Astrocyte (in vitro differentiated cells and primary cell): ENCODE measurements around the gene TRPM3. TPM values are rescaled to one million over a fixed set of nuclear protein-coding genes. Genes with fewer than 3 reads are reported as not detected.

ENCODE experiments used
- DNase-seq: peaks from one replicate; pipeline ENCODE4 v3.0.0-alpha.2; 2010; ENCODE audit warnings: low read depth
- FAIRE-seq: peaks from 2 replicates; lab custom pipeline; 2011; peaks lifted over from hg19 to GRCh38; lab: Jason Lieb, UNC
- H2AFZ ChIP-seq: 2 replicates; pipeline ENCODE4 v1.6.0; 2012; ENCODE audit warnings: low read depth, low read length, inconsistent platforms
- H3K27ac ChIP-seq: 2 replicates; pipeline ENCODE4 v1.5.1; 2011; ENCODE audit warnings: low read depth, low read length, inconsistent platforms
- H3K27me3 ChIP-seq: 2 replicates; pipeline ENCODE4 v1.6.0; 2011; ENCODE audit warnings: low read length, inconsistent platforms; ENCODE audit not compliant: insufficient read depth
- H3K36me3 ChIP-seq: 2 replicates; pipeline ENCODE4 v1.5.1; 2011; ENCODE audit warnings: low read length, inconsistent platforms; ENCODE audit not compliant: insufficient read depth
- H3K4me1 ChIP-seq: 2 replicates; pipeline ENCODE4 v1.5.1; 2011; ENCODE audit warnings: low read length, inconsistent platforms; ENCODE audit not compliant: insufficient read depth
- H3K4me2 ChIP-seq: 2 replicates; pipeline ENCODE4 v1.6.0; 2012; ENCODE audit warnings: low read length, inconsistent platforms
- H3K4me3 ChIP-seq: 2 replicates; pipeline ENCODE4 v1.5.1; 2011; ENCODE audit warnings: low read depth, mild to moderate bottlenecking, low read length, inconsistent platforms; ENCODE audit not compliant: insufficient read depth
- H3K79me2 ChIP-seq: 2 replicates; pipeline ENCODE4 v1.6.0; 2012; ENCODE audit warnings: mild to moderate bottlenecking, low read length, inconsistent platforms; ENCODE audit not compliant: insufficient read depth
- H3K9ac ChIP-seq: 2 replicates; pipeline ENCODE4 v1.6.0; 2012; ENCODE audit warnings: mild to moderate bottlenecking, low read length, inconsistent platforms
- H3K9me3 ChIP-seq: 2 replicates; pipeline ENCODE4 v1.5.1; 2012; ENCODE audit warnings: low read depth, mild to moderate bottlenecking, low read length, inconsistent platforms; ENCODE audit not compliant: insufficient read depth
- H4K20me1 ChIP-seq: 2 replicates; pipeline ENCODE4 v1.6.0; 2012; ENCODE audit warnings: low read length, inconsistent platforms; ENCODE audit not compliant: insufficient read depth
- H3K27ac Mint-ChIP-seq: one replicate; pipeline ENCODE4 v1.8.0; 2021; ENCODE audit warnings: mild to moderate bottlenecking, mixed read lengths; ENCODE audit not compliant: unreplicated experiment
- H3K27me3 Mint-ChIP-seq: one replicate; pipeline ENCODE4 v1.8.0; 2021; ENCODE audit warnings: low read depth, mixed read lengths; ENCODE audit not compliant: unreplicated experiment
- H3K36me3 Mint-ChIP-seq: one replicate; pipeline ENCODE4 v1.8.0; 2021; ENCODE audit warnings: low read depth, mixed read lengths; ENCODE audit not compliant: unreplicated experiment
- H3K4me1 Mint-ChIP-seq: one replicate; pipeline ENCODE4 v1.8.0; 2021; ENCODE audit warnings: low read depth, mixed read lengths; ENCODE audit not compliant: unreplicated experiment
- H3K4me3 Mint-ChIP-seq: one replicate; pipeline ENCODE4 v1.8.0; 2021; ENCODE audit warnings: mild to moderate bottlenecking, moderate library complexity, mixed read lengths; ENCODE audit not compliant: unreplicated experiment
- H3K9me3 Mint-ChIP-seq: one replicate; pipeline ENCODE4 v1.8.0; 2021; ENCODE audit warnings: mild to moderate bottlenecking, mixed read lengths; ENCODE audit not compliant: unreplicated experiment
- CTCF ChIP-seq: IDR thresholded peaks from 2 replicates; pipeline ENCODE4 v1.5.1; 2011; ENCODE audit warnings: low read depth, mild to moderate bottlenecking, inconsistent platforms, low read length, moderate library complexity; ENCODE audit not compliant: insufficient read depth
- EZH2 ChIP-seq: IDR thresholded peaks from 2 replicates; pipeline ENCODE4 v1.6.1; 2012; ENCODE audit warnings: mild to moderate bottlenecking, low read length, inconsistent platforms; ENCODE audit not compliant: insufficient read depth
- total RNA-seq: library from RNA; stranded (reverse); gene quantifications from 2 replicates; pipeline ENCODE4 v1.2.1, GENCODE V29; 2021

The TRPM3 gene
- total RNA-seq, 1 donor from 2014 or later, result 0.14 TPM

GRCh38 chr9:70607329-70607728, 514.1 kb downstream of the TRPM3 start:
- no peak overlapping the region for H3K4me3 Mint-ChIP-seq
- H3K36me3 Mint-ChIP-seq, result no peaks in the 10 kb centered on the region
- no peak for DNase-seq
- peaks cover 3% of the 10 kb centered on the region for H3K4me1 Mint-ChIP-seq
- H3K4me3 ChIP-seq, result no peak overlapping the region
- no peaks in the 10 kb centered on the region for H3K36me3 ChIP-seq
- H3K79me2 ChIP-seq, result no peaks in the 10 kb centered on the region
- peaks cover 6% of the 10 kb centered on the region for H3K27me3 Mint-ChIP-seq
- no peaks in the 10 kb centered on the region for H3K27me3 ChIP-seq
- H2AFZ ChIP-seq, result no peak overlapping the region
- H4K20me1 ChIP-seq, result no peaks in the 10 kb centered on the region
- no peak overlapping the region for H3K4me2 ChIP-seq
- H3K9me3 ChIP-seq, result no peaks in the 10 kb centered on the region
- H3K27ac ChIP-seq, result no peak overlapping the region
- no peak for FAIRE-seq
- no peak for TF ChIP-seq EZH2
- TF ChIP-seq CTCF, result no peak
- no peak overlapping the region for H3K9ac ChIP-seq
- no peak overlapping the region for H3K27ac Mint-ChIP-seq
- no peaks in the 10 kb centered on the region for H3K9me3 Mint-ChIP-seq
- peaks cover 10% of the 10 kb centered on the region for H3K4me1 ChIP-seq

- H3K9ac ChIP-seq, result peak overlapping the region; percentile 91
- H3K27me3 ChIP-seq, result no peaks in the 10 kb centered on the region
- Mint-ChIP-seq H3K36me3 (no peaks in the 10 kb centered on the region), H3K9me3 (no peaks in the 10 kb centered on the region), H3K27me3 (peaks cover 6% of the 10 kb centered on the region), H3K27ac (no peak overlapping the region), H3K4me3 (no peak overlapping the region), H3K4me1 (peaks cover 21% of the 10 kb centered on the region)
- no peak overlapping the region for H2AFZ ChIP-seq
- no peaks in the 10 kb centered on the region for H3K36me3 ChIP-seq
- FAIRE-seq, result no peak
- H3K4me3 ChIP-seq, result no peak overlapping the region
- no peak for TF ChIP-seq EZH2
- TF ChIP-seq CTCF, result no peak
- peaks cover 26% of the 10 kb centered on the region for H3K4me1 ChIP-seq
- no peaks in the 10 kb centered on the region for H3K9me3 ChIP-seq
- H3K27ac ChIP-seq, result no peak overlapping the region
- no peaks in the 10 kb centered on the region for H3K79me2 ChIP-seq
- H3K4me2 ChIP-seq, result peak overlapping the region; percentile 79
- no peak for DNase-seq
- H4K20me1 ChIP-seq, result no peaks in the 10 kb centered on the region
Measured at GRCh38 chr9:70603020-70603411, 518.4 kb downstream of the TRPM3 start.

GRCh38 chr9:70602321-70603019, 519.0 kb downstream of the TRPM3 start:
- peak overlapping the region; percentile 79 for H3K4me2 ChIP-seq
- H3K4me3 ChIP-seq, result peak overlapping the region; percentile 18

More at GRCh38 chr9:70602321-70603019, 519.0 kb downstream of the TRPM3 start:
- Mint-ChIP-seq H3K4me3 (no peak overlapping the region), H3K4me1 (peaks cover 21% of the 10 kb centered on the region), H3K9me3 (no peaks in the 10 kb centered on the region), H3K27me3 (peaks cover 6% of the 10 kb centered on the region), H3K36me3 (no peaks in the 10 kb centered on the region), H3K27ac (no peak overlapping the region)
- DNase-seq (peak; percentile 78), FAIRE-seq (peak; percentile 89)
- Histone ChIP-seq H3K27me3 (no peaks in the 10 kb centered on the region), H3K9me3 (no peaks in the 10 kb centered on the region), H2AFZ (no peak overlapping the region), H4K20me1 (no peaks in the 10 kb centered on the region), H3K4me1 (peaks cover 26% of the 10 kb centered on the region), H3K27ac (peak overlapping the region; percentile 98), H3K9ac (peak overlapping the region; percentile 91), H3K79me2 (no peaks in the 10 kb centered on the region), H3K36me3 (no peaks in the 10 kb centered on the region)
- TF ChIP-seq CTCF (peak; percentile 91), EZH2 (no peak)
